ENCODE data around the gene SKIDA1. TPM values are rescaled to one million over a fixed set of nuclear protein-coding genes. Genes with fewer than 3 reads are reported as not detected.
"Not testable (repeated sequence)": the region's sequence is repeated elsewhere in the genome, so short reads cannot be mapped to it uniquely, and the experiment has no call there.

SKIDA1 gene
- total and polyA plus RNA-seq, 4 experiments from 2014 or later = 0.13 to 0.94 (median 0.56) TPM

DNA sequence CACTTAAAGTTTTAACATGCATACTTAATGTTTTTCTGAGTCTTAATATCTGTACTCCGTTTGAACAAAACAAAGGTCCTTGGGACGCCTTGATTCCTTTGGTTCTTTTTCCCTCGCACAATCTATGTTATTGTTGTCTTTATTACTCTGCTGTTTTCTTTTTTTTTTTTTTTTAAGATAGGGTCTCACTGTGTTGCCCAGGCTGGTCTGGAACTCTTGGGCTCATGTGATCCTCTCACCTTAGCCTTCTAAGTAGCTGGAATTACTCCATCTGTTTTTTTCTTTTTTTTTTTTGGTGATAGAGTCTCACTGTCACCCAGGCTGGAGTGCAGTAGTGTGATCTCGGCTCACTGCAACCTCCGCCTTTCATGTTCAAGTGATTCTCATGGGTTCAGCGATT, 21.8 kb upstream of the SKIDA1 start:
- no peak for DNase-seq
- ChIA-PET CTCF (ENCODE audit: partially characterized antibody) (no interaction called here), POLR2A (ENCODE audit: partially characterized antibody) (no interaction called here)
- no peak overlapping the region for H3K4me3 ChIP-seq (ENCODE audit: low read length in 2 of 2)
- H3K4me1 Mint-ChIP-seq = peaks cover 9 to 23% (median 18%) of the 10 kb centered on the region in 4 donors
- H3K27me3 ChIP-seq (ENCODE audit: insufficient read depth, low read length) = no peaks in the 10 kb centered on the region
- H3K27me3 Mint-ChIP-seq = no peaks in the 10 kb centered on the region
- H3K4me3 Mint-ChIP-seq = no peak overlapping the region
- no peak overlapping the region for H3K27ac ChIP-seq (ENCODE audit: low read depth, low read length)
- H3K27ac Mint-ChIP-seq = peak overlapping the region in 1 of 7 donors; percentile 36
- H3K36me3 ChIP-seq (ENCODE audit: insufficient read depth, low read length) = peaks cover 31% of the 10 kb centered on the region
- no peaks in the 10 kb centered on the region for H3K9me3 ChIP-seq (ENCODE audit: control insufficient read depth in 1 of 2, low read length in 2 of 2)
- intact Hi-C loops (cut with micrococcal nuclease) = no loop called here
- peaks cover 0 to 2% (median 0%) of the 10 kb centered on the region in 8 donors for H3K9me3 Mint-ChIP-seq
- peaks cover 46 to 62% of the 10 kb centered on the region in 2 donors for H3K36me3 Mint-ChIP-seq
- peaks cover 4% of the 10 kb centered on the region for H3K4me1 ChIP-seq (ENCODE audit: insufficient read depth, low read length)

DNA sequence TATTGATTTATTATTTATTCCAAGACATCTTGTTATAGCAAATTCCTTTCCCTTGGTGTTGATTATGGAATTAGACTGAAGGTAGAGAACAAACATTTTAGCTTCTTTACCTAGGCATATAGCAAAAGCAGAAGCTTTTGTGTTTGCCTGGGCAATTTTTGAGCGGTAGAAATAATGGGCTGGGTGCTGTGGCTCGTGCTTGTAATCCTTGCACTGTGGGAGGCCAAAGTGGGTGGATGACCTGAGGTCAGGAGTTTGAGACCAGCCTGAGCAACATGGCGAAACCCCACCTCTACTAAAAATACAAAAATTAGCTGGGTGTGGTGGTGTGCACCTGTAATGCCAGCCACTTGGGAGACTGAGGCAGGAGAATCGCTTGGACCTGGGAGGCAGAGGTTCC, 15.2 kb upstream of the SKIDA1 start:
- H3K9me3 ChIP-seq (ENCODE audit: control insufficient read depth in 1 of 2, low read length in 2 of 2); intact Hi-C loops (cut with micrococcal nuclease); H3K4me3 Mint-ChIP-seq; H3K27ac ChIP-seq (ENCODE audit: low read depth, low read length); H3K27me3 Mint-ChIP-seq; H3K4me1 ChIP-seq (ENCODE audit: insufficient read depth, low read length); H3K27me3 ChIP-seq (ENCODE audit: insufficient read depth, low read length); H3K4me3 ChIP-seq (ENCODE audit: low read length in 2 of 2); DNase-seq; H3K9me3 Mint-ChIP-seq: not testable (repeated sequence)
- H3K4me1 Mint-ChIP-seq = peaks cover 11 to 26% (median 20%) of the 10 kb centered on the region in 4 donors
- ChIA-PET POLR2A (ENCODE audit: partially characterized antibody) (interaction anchor here (0.6 kb wide), 1 partner anchor 1059 kb away, joined by 3 read pairs; no protein-coding TSS in a partner anchor), CTCF (ENCODE audit: partially characterized antibody) (interaction anchor here (1.6 kb wide), 1 partner anchor 44 kb away, joined by 5 read pairs; no protein-coding TSS in a partner anchor)
- H3K27ac Mint-ChIP-seq = peak overlapping the region in 3 of 7 donors; percentile 35 to 53 (median 48)
- H3K36me3 Mint-ChIP-seq = peaks cover 42 to 64% of the 10 kb centered on the region in 2 donors
- peaks cover 35% of the 10 kb centered on the region for H3K36me3 ChIP-seq (ENCODE audit: insufficient read depth, low read length)

DNA sequence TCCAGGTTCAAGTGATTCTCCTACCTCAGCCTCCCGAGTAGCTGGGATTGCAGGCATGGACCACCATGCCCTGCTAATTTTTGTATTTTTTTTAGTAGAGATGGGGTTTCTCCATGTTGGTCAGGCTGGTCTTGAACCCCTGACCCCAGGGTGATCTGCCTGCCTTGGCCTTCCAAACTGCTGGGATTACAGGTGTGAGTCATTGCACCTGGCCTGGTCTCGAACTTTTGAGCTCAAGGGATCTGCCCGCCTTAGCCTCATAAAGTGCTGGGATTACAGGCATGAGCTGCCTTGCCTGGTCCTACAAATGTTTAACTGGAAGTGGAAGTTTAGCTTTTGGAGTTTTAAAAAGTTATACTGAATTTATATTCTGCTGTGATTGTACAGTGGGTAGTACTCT, 11.4 kb upstream of the SKIDA1 start:
- H3K4me3 Mint-ChIP-seq = peak overlapping the region in 6 of 8 donors; percentile 21 to 49 (median 30)
- H3K9me3 Mint-ChIP-seq = no peaks in the 10 kb centered on the region
- Histone ChIP-seq H3K27me3 (ENCODE audit: insufficient read depth, low read length) (no peaks in the 10 kb centered on the region), H3K4me3 (ENCODE audit: low read length in 2 of 2) (no peak overlapping the region), H3K4me1 (ENCODE audit: insufficient read depth, low read length) (peaks cover 19% of the 10 kb centered on the region), H3K36me3 (ENCODE audit: insufficient read depth, low read length) (peaks cover 15% of the 10 kb centered on the region), H3K9me3 (ENCODE audit: control insufficient read depth in 1 of 2, low read length in 2 of 2) (no peaks in the 10 kb centered on the region), H3K27ac (ENCODE audit: low read depth, low read length) (no peak overlapping the region)
- ChIA-PET CTCF (ENCODE audit: partially characterized antibody) (interaction anchor here (1.0 to 2.6 kb wide), 3 partner anchors 14 to 416 kb away, joined by 3 to 13 read pairs (median 3); no protein-coding TSS in a partner anchor), POLR2A (ENCODE audit: partially characterized antibody) (interaction anchor here (1.7 kb wide), 1 partner anchor 11 kb away, joined by 6 read pairs; the partner anchor contains the start of gene SKIDA1)
- DNase-seq = no peak
- H3K36me3 Mint-ChIP-seq = peaks cover 15 to 41% of the 10 kb centered on the region in 2 donors
- no peaks in the 10 kb centered on the region for H3K27me3 Mint-ChIP-seq
- peaks cover 14 to 38% (median 24%) of the 10 kb centered on the region in 4 donors for H3K4me1 Mint-ChIP-seq
- intact Hi-C loops (cut with micrococcal nuclease) = no loop called here
- peak overlapping the region in 6 of 7 donors; percentile 26 to 84 (median 38) for H3K27ac Mint-ChIP-seq

DNA sequence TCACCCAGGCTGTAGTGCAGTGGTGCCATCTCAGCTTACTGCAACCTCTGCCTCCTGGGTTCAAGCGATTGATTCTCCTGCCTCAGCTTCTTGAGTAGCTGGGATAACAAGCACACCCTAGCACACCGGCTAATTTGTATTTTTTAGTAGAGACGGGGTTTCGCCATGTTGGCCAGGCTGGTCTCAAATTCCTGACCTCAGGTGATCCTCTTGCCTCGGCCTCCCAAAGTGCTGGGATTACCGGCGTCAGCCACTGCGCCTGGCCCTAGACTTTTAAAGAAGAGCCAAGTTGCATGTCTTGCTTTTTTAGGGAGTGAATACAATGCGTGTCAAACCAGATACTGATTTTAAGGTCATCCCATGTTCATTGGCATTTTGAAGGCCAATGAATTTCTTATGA, 10.5 kb upstream of the SKIDA1 start:
- H3K4me3 ChIP-seq (ENCODE audit: low read length in 2 of 2); H3K9me3 Mint-ChIP-seq; CTCF ChIA-PET (ENCODE audit: partially characterized antibody); DNase-seq; H3K27me3 Mint-ChIP-seq; H3K27me3 ChIP-seq (ENCODE audit: insufficient read depth, low read length); H3K9me3 ChIP-seq (ENCODE audit: control insufficient read depth in 1 of 2, low read length in 2 of 2); H3K27ac ChIP-seq (ENCODE audit: low read depth, low read length); H3K36me3 ChIP-seq (ENCODE audit: insufficient read depth, low read length): not testable (repeated sequence)
- POLR2A ChIA-PET (ENCODE audit: partially characterized antibody) = interaction anchor here (0.9 kb wide), 1 partner anchor 10 kb away, joined by 5 read pairs; the partner anchor contains the start of gene SKIDA1
- Mint-ChIP-seq H3K36me3 (peaks cover 7 to 32% of the 10 kb centered on the region in 2 donors), H3K4me3 (peak overlapping the region; percentile 74 to 86 (median 81)), H3K27ac (peak overlapping the region in 5 of 7 donors; percentile 42 to 88 (median 77)), H3K4me1 (peaks cover 10 to 35% (median 21%) of the 10 kb centered on the region in 4 donors)
- H3K4me1 ChIP-seq (ENCODE audit: insufficient read depth, low read length) = peaks cover 19% of the 10 kb centered on the region
- intact Hi-C loops (cut with micrococcal nuclease) = loop anchor here (2.0 kb wide), 1 partner anchor 39 kb away; no protein-coding TSS in a partner anchor

DNA sequence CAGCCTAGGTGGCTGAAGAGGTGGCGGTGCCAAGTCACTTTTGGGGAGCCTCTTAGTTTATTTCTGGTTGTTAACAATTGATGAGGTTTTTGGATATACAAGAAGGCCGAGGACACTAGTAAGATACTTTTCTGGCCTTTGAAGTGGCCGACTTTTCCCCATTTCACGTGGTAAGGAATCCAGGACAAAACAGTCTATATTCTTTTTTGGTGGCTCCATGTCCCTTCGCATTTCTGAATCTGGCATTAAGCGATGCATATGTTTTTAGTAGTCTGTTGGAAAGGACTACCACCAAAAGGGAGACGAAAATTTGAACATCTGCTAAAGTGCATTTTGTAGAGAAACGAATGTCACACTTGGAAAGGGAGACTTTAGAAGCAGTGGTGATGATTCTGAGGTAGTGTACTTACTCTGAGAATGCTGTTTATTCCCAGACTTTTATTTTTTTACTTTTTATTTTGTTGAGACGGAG, 10.0 kb upstream of the SKIDA1 start:
- intact Hi-C loops (cut with micrococcal nuclease) = loop anchor here (2.0 kb wide), 1 partner anchor 39 kb away; no protein-coding TSS in a partner anchor

DNA sequence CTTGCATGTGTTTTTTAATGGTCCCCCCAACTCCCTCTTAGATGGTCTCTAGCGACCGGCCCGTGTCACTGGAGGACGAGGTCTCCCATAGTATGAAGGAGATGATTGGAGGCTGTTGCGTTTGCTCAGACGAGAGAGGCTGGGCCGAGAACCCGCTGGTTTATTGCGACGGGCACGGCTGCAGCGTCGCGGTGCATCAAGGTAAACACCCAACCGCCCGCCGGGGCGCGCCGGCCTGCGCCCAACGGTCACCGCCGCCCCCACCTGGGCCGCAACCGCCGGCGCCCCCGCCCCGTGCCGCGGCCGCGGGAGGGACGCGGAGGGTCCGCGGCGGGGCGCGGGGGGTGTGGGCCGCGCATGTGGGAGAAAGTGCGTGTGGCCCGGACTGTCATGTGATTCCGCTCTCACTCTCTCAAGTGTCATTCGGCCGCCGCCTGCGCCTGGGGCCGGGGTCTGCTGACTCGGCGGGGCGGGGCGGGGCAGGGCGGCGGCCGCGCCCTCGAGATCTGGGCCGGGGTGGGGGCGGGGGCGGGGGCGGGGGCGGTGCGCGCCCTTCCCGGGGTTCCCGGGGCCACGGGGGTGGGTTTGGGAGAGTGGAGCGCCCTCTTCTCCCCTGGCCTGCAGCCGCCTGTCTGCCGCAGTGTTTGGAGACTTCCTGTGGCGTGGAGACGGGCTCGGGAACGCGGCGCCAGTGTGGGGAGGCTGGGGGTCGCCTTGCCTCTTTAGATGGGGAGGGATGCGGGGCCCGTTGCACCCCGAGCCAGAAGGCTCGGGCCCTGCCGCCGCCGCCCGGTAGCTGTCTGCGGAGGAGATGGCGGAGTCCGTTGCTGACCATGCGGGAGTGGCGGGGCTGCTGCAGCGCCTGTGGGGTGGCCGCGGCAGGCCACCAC, 9.4 kb upstream of the SKIDA1 start:
- POLR2A ChIA-PET (ENCODE audit: partially characterized antibody) = interaction anchor here (0.7 to 2.0 kb wide), 3 partner anchors 9 to 41 kb away, joined by 3 to 15 read pairs (median 5); partner anchors contain the start of gene SKIDA1

More for the DNA sequence above, 10.0 kb upstream of the SKIDA1 start:
- Mint-ChIP-seq H3K4me3 (peak overlapping the region; percentile 74 to 86 (median 81)), H3K27ac (peak overlapping the region; percentile 70 to 88 (median 84)), H3K9me3 (no peaks in the 10 kb centered on the region), H3K4me1 (peaks cover 10 to 35% (median 21%) of the 10 kb centered on the region in 4 donors), H3K36me3 (peaks cover 4 to 30% of the 10 kb centered on the region in 2 donors), H3K27me3 (no peaks in the 10 kb centered on the region)
- Histone ChIP-seq H3K27me3 (ENCODE audit: insufficient read depth, low read length) (no peaks in the 10 kb centered on the region), H3K27ac (ENCODE audit: low read depth, low read length) (peak overlapping the region; percentile 37), H3K36me3 (ENCODE audit: insufficient read depth, low read length) (peaks cover 5% of the 10 kb centered on the region), H3K4me3 (ENCODE audit: low read length in 2 of 2) (peak overlapping the region; percentile 23 to 50), H3K4me1 (ENCODE audit: insufficient read depth, low read length) (peaks cover 19% of the 10 kb centered on the region), H3K9me3 (ENCODE audit: control insufficient read depth in 1 of 2, low read length in 2 of 2) (no peaks in the 10 kb centered on the region)
- ChIA-PET CTCF (ENCODE audit: partially characterized antibody) (no interaction called here), POLR2A (ENCODE audit: partially characterized antibody) (interaction anchor here (0.7 to 0.9 kb wide), 2 partner anchors 10 to 41 kb away, joined by 3 to 5 read pairs; partner anchors contain the start of gene SKIDA1)
- DNase-seq = no peak

More for the DNA sequence above, 9.4 kb upstream of the SKIDA1 start:
- intact Hi-C loops (cut with micrococcal nuclease) = loop anchor here (1.0 to 5.0 kb wide), 6 partner anchors 9 to 1902 kb away; partner anchors contain the start of genes COMMD3 and OTUD1
- Histone ChIP-seq H3K4me3 (ENCODE audit: low read length in 2 of 2) (peak overlapping the region; percentile 23 to 69), H3K36me3 (ENCODE audit: insufficient read depth, low read length) (no peaks in the 10 kb centered on the region), H3K27me3 (ENCODE audit: insufficient read depth, low read length) (no peaks in the 10 kb centered on the region), H3K9me3 (ENCODE audit: control insufficient read depth in 1 of 2, low read length in 2 of 2) (no peaks in the 10 kb centered on the region), H3K27ac (ENCODE audit: low read depth, low read length) (peak overlapping the region; percentile 63), H3K4me1 (ENCODE audit: insufficient read depth, low read length) (peaks cover 19% of the 10 kb centered on the region)
- no peaks in the 10 kb centered on the region for H3K27me3 Mint-ChIP-seq
- H3K4me1 Mint-ChIP-seq = peaks cover 10 to 35% (median 21%) of the 10 kb centered on the region in 4 donors
- H3K36me3 Mint-ChIP-seq = peaks cover 4 to 25% of the 10 kb centered on the region in 2 donors
- DNase-seq = peak; percentile 43 to 73 (median 56)
- H3K9me3 Mint-ChIP-seq = no peaks in the 10 kb centered on the region
- CTCF ChIA-PET (ENCODE audit: partially characterized antibody) = no interaction called here
- H3K4me3 Mint-ChIP-seq = peak overlapping the region; percentile 85 to 95 (median 90)
- peak overlapping the region; percentile 84 to 95 (median 92) for H3K27ac Mint-ChIP-seq
